PC-9 (cell line): ENCODE data around the gene IBA57.

Experiments used
- CTCF ChIP-seq: fragments of 200-600 bp; sonication (generic); conservative IDR thresholded peaks from 2 replicates; pipeline ENCODE4 v1.6.1; 2017; ENCODE audit warnings: mixed run types, antibody characterized with exemption, mild to moderate bottlenecking, moderate library complexity
- EZH2 ChIP-seq: fragments of 200-600 bp; sonication (generic); IDR thresholded peaks from 2 replicates; pipeline ENCODE4 v1.8.0; 2017; ENCODE audit warnings: antibody characterized with exemption, low read depth

- TF ChIP-seq CTCF (no peak), EZH2 (no peak)
Measured at GRCh38 chr1:228142155-228142691, 23.4 kb upstream of the IBA57 start.
